GM12891 (cell line): ENCODE measurements around the gene EEFSEC.

Experiments used
- DNase-seq: peaks from one replicate; pipeline ENCODE4 v3.0.0; 2011; ENCODE audit warnings: low spot score; ENCODE audit not compliant: insufficient read length
- FAIRE-seq: peaks from 2 replicates; lab custom pipeline; 2011; peaks lifted over from hg19 to GRCh38; lab: Jason Lieb, UNC
- PAX5 ChIP-seq: IDR thresholded peaks from 2 replicates; pipeline ENCODE4 v1.6.1; 2011; ENCODE audit warnings: low read length, moderate library complexity, mild to moderate bottlenecking; ENCODE audit not compliant: insufficient read depth, severe bottlenecking
- POLR2A ChIP-seq: IDR thresholded peaks from 2 replicates; pipeline ENCODE4 v1.6.1; 2011; ENCODE audit warnings: low read depth, low read length, control low read depth
- POLR2AphosphoS5 ChIP-seq: IDR thresholded peaks from 2 replicates; pipeline ENCODE4 v1.6.1; 2011; ENCODE audit warnings: low read depth, low read length, control low read depth
- POU2F2 ChIP-seq: IDR thresholded peaks from 2 replicates; pipeline ENCODE4 v1.6.1; 2011; ENCODE audit warnings: low read depth, mild to moderate bottlenecking, control low read depth, low read length, moderate library complexity
- SPI1 ChIP-seq: IDR thresholded peaks from 2 replicates; pipeline ENCODE4 v1.6.1; 2011; ENCODE audit warnings: low read depth, low read length, control low read depth
- TAF1 ChIP-seq: IDR thresholded peaks from 2 replicates; pipeline ENCODE4 v1.6.1; 2011; ENCODE audit warnings: low read depth, low read length, control low read depth

The EEFSEC gene

DNA sequence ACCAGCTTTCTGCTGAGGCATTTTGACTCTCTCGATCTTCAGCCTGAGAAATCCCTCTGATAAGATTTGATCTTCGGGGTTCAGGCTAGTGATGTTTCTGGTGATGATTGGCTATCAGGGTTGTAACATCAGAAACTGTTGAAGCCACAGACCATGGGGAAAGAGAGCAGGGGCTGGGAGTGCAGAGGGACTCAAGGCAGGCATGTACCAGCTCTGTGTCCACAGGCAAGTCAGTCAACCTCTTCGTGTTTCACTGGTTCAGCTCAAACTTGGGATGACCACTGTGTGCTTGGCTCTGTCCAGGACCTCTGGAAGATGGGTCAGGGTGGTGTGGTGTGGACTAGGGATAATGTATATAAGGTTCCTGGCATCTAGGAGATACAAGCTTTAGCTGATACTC is 116.5 kb downstream of the EEFSEC start:
- FAIRE-seq (no peak), DNase-seq (no peak)
- TF ChIP-seq POU2F2 (no peak), SPI1 (no peak), PAX5 (no peak), TAF1 (no peak), POLR2AphosphoS5 (no peak), POLR2A (no peak)

DNA sequence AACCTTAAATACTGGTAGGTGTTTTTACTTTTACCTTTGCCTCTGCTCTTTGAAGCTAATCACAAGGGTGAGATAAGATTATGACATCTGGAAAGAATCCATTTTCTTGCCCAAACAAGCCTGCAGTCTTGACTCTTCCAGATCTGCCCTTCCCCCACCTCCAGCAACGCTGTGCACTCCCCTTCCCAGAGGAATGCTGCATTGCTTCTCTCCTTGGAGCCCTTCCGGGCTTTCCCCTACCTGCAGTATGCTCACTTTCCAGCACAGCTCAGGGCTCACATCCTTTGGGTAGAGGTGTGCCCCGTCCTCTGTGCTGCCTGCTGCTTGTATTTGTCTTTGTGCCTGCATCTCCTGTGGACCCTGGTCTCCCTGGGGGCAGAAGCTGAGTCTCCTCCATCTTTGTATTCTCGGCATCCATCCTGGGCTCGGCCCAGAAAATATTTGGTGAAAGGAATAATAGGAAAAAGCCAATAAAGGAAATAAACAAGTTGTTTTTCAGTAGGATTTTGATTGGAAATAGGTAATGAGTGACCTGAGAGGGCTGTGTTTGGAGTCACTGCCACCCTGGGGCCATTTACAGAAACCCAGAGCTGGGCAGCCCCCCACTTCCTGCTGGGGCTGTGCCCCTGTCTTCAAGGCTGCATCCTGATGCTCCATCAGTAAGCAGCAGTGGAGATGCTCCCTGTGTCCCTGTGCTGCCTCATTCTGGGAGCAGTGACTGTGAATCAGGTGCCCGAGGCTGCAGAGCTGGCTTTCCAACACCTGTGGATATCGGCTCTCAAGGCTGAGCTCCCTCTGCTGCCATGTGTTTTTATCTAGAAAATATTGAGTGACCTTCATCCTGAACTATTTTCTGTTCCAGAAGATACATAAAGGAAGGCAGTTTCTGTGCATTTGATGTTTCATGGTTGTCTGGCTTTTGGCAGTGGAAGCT is 117.5 kb downstream of the EEFSEC start:
- no peak for FAIRE-seq
- DNase-seq, result no peak
- TF ChIP-seq PAX5 (no peak), TAF1 (no peak), POLR2A (no peak), SPI1 (no peak), POLR2AphosphoS5 (no peak), POU2F2 (no peak)

DNA sequence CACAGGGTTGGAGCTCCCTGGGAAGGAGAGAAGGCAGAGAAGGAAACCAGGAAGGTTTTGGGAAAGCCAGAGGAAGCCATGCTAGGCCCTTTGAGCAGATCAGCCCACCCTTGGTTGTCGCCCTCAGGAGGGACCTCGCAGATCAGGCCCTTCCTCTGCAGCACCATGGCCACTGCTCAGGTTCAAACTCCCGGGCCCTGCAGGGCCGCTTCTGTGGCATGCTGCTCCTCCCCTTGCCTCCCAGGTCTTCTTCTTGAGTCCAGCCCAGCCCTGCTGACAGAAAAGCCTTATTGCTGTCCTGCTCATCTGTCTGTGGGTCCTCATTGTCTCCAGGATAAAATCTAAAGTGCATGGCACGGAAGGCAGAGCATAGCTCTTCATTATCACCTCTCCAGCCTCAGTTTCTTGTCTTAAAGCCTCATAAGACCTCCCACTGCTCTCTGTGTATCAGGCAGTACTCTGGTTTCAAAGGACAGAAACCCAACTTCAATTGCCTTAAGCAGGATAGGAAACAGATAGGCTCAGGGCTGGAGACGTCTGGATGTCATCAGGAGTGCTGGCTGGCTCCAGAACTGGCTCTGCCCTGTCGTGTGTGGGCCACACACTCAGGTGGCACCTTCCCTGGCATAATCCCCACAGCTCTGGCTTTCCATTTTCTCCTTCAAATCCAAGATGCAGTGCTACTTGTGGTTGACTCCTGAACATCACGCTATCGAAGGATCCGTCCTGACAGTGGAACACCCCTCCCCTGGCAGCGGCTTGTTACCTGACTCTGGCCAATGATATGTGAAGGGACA is 118.5 kb downstream of the EEFSEC start:
- TF ChIP-seq PAX5 (no peak), TAF1 (no peak), POLR2AphosphoS5 (no peak), POU2F2 (no peak), POLR2A (no peak), SPI1 (no peak)
- DNase-seq, result no peak
- no peak for FAIRE-seq

DNA sequence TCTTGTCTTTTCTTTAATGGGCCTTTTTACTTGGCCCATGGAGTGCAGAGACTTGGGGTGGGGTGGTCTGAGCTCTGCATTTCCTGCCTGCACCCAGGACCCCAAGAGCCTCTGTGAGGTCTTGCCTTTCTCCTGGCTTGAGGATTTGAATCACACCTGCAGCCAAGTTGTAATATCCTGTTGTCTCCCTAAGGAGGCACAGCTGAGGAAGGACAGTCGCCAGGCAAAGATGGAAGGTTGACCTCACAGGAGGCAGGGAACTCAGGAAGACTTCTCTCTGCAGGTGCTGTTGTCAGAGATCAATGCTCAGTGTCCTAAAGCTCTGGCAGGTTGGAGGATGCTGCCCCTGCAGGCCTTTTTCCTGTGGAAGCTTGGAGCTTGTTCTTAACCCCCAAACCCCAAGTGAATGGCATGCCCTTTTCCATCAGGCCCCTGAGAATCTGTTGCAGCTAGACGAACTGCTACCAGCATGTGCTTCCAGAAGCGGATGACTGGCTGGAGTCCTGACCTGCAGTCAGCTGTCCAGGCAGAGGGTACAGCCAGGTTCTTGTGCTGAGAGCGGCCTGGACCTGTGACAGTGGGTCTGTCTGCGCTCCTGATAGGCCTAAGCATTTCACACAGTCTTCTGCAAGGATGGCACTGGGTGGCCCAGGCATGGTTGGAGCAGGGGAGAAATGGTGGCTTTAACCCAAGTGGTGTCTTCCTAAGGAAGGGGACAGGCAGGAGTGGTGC is 120.0 kb downstream of the EEFSEC start:
- FAIRE-seq (no peak), DNase-seq (no peak)
- no peak for TF ChIP-seq PAX5
- TF ChIP-seq POLR2A, result no peak
- no peak for TF ChIP-seq POU2F2
- no peak for TF ChIP-seq SPI1
- TF ChIP-seq POLR2AphosphoS5, result no peak
- TF ChIP-seq TAF1, result no peak

DNA sequence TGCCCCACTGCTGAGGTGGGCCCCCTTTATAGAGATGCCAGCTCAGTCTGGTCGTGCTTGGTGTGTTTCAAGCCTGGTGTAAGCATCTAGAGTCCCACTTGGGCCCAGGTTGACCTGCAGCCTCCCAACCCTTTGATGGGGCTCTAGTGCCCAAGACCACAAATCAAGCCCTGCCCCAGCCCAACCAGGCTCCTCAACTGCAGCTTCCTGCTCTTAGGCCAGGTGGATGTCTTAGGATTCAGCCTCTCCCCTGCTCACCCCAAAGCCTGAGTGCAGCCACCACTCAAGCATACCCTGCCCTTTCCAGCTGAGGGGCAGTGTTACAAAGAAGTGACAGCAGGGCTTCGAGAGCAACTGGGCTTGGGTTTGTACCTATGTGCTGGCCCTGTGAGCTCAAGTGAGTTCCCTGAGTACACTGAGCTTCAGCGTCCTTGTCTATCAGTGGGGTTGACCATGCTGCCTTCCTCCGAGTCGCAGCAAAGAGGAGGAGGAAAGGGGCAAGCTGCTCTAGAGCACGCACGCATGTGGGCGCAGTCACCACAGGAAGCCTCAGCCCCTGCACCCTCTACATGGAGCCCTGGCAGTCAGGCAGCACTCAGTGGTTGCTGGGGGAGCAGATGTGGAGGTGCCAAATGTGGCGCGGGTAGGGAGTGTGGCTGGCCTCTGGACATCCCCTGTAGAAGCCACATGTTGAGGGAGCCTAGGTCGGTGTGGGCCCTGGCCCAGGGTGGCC is 120.7 kb downstream of the EEFSEC start:
- DNase-seq (no peak), FAIRE-seq (no peak)
- no peak for TF ChIP-seq TAF1
- no peak for TF ChIP-seq POLR2A
- no peak for TF ChIP-seq SPI1

DNA sequence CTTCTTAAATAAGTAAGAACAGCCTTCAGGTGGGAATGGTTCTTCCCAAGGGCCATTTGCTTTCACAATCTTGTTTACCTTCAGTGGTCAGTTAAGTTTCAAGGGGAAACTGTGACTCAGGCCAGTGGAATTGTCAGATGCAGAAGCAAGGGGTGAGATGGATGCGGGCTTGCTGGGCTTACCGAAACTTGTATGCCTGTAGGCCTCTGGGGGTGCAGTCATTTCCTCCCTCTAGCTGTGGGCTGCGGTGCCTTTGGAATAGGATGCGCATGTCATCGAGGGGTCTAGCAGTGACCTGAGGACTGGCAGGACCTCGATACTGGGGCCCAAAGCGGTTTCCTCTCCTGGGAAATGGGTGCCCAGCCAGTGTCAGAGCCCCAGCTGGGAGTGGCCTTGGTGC is 121.6 kb downstream of the EEFSEC start:
- FAIRE-seq (no peak), DNase-seq (no peak)
- TF ChIP-seq PAX5, result no peak
- TF ChIP-seq SPI1, result no peak

DNA sequence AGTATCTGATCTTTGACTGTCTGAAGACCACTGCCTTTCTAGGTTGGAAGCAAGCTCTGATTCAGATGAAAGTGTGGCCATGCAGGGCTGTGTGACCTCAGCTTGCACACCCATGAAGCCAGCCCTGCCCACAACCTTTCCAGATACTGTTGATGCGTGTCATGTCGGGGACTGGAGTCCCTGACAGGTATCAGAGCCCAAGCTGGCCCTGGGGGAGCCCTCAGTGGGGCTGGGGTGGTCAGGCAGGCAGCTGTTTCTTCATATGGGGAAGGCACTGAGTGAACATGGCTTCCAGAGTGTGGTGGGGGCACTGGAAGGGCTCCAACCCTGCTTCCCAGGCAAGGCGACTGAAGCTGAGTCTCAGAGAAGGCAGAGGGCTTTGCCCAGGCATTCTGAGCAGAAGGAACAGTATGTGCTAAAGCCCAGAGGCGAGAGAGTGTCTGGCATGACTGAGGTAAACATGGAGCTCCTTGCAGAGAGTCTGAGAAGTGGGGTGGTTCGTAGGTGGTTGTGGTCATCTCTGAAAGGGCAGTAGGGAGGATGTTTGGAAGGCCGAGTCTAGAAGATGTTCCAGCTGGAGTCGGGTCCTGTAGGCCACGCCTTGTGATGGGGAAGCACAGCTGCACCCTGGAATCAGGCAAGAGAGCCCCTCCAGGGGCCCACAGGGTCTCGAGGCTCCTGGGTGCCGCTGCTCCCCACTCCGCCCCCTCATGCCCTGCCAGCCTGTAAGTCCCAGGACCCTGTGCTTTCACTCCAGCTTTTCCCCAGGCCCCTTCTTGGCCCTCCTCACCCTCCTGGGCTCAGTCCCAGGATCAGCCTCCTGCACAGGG is 122.2 kb downstream of the EEFSEC start:
- DNase-seq (no peak), FAIRE-seq (no peak)
- no peak for TF ChIP-seq TAF1
- TF ChIP-seq POLR2AphosphoS5, result no peak
- no peak for TF ChIP-seq POU2F2

DNA sequence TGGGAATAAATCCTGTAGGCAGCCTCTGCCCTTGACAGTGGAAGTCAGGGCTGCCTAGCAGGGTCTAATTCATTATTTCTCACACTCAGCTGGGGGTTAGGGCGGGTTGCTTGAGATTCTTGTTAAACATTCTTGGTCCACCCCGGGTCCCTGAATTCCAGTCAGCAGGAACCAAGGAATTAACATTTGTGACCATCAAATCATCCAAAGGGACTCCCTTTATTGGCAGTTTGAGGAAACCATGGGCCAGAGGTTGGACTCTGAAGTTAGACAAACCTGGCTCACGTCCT is 122.8 kb downstream of the EEFSEC start:
- no peak for DNase-seq
- no peak for FAIRE-seq
- TF ChIP-seq POLR2A (no peak), SPI1 (no peak), PAX5 (no peak), TAF1 (no peak), POLR2AphosphoS5 (no peak), POU2F2 (no peak)
